Natural killer cell (primary cell): ENCODE results near the gene MAP4K4. TPM values are rescaled to one million over a fixed set of nuclear protein-coding genes. Genes with fewer than 3 reads are reported as not detected.

Experiments
- ATAC-seq, 3 donors: fragments of 150-1000 bp in 2 of 3; fragments of 200-7000 bp in 1 of 3; cut with Tn5 transposase; 1 replicate in 1 of 3; 2 replicates in 2 of 3; pipeline ENCODE4 v1.10.0; 2021; ENCODE audit warnings: mild to moderate bottlenecking in 2 of 3, moderate library complexity in 2 of 3
- DNase-seq, 2 donors: peaks; one replicate each; pipeline versions ENCODE4 v3.0.0 to v3.0.0-alpha.2; 2013 to 2021; ENCODE audit warnings: mixed read lengths in 1 of 2
- H3K27ac ChIP-seq: one replicate; pipeline ENCODE4 v1.5.1; 2013; ENCODE audit warnings: mild to moderate bottlenecking, low read length
- H3K27me3 ChIP-seq: one replicate; pipeline ENCODE4 v1.6.1; 2013; ENCODE audit warnings: low read length; ENCODE audit not compliant: control insufficient read depth, insufficient read depth
- H3K36me3 ChIP-seq: one replicate; pipeline ENCODE4 v1.6.1; 2013; ENCODE audit warnings: low read length; ENCODE audit not compliant: control insufficient read depth, insufficient read depth
- H3K4me1 ChIP-seq: one replicate; pipeline ENCODE4 v1.6.1; 2013; ENCODE audit warnings: low read length; ENCODE audit not compliant: control insufficient read depth, insufficient read depth
- H3K4me3 ChIP-seq: one replicate; pipeline ENCODE4 v1.5.1; 2013; ENCODE audit warnings: low read length
- H3K9me3 ChIP-seq: one replicate; pipeline ENCODE4 v1.6.1; 2013; ENCODE audit warnings: low read length; ENCODE audit not compliant: control insufficient read depth, insufficient read depth
- H3K27ac Mint-ChIP-seq, 2 donors: one replicate each; pipeline ENCODE4 v1.8.0; 2022; ENCODE audit warnings: mild to moderate bottlenecking in 2 of 2, mixed read lengths in 2 of 2, moderate library complexity in 1 of 2
- H3K27me3 Mint-ChIP-seq, 2 donors: one replicate each; pipeline ENCODE4 v1.8.0; 2022; ENCODE audit warnings: low read depth in 2 of 2, mixed read lengths in 2 of 2
- H3K36me3 Mint-ChIP-seq: one replicate; pipeline ENCODE4 v1.8.0; 2022; ENCODE audit warnings: mixed read lengths
- H3K4me1 Mint-ChIP-seq, 2 donors: one replicate each; pipeline ENCODE4 v1.8.0; 2022; ENCODE audit warnings: mixed read lengths in 2 of 2
- H3K4me3 Mint-ChIP-seq: one replicate; pipeline ENCODE4 v1.8.0; 2022; ENCODE audit warnings: mild to moderate bottlenecking, moderate library complexity, mixed read lengths
- H3K9me3 Mint-ChIP-seq, 2 donors: one replicate each; pipeline ENCODE4 v1.8.0; 2022; ENCODE audit warnings: mixed read lengths in 2 of 2
- CTCF ChIP-seq: fragments of 200-600 bp; IDR thresholded peaks from one replicate; pipeline ENCODE4 v1.8.0; 2022; ENCODE audit warnings: antibody characterized with exemption
- WGBS: methylation state at CpG from one replicate; pipeline ENCODE4 v1.1.7; 2013; ENCODE audit warnings: missing lambda C conversion rate; ENCODE audit not compliant: insufficient coverage; 5-methylcytosine and 5-hydroxymethylcytosine counted together
- intact Hi-C: fragments of 100-400 bp; cut with micrococcal nuclease; formaldehyde crosslinking; loops from one replicate; pipeline ENCODE4 v1.14.2; 2022
- total RNA-seq, 4 donors: library from RNA; stranded (reverse); fragments of 120-200 nt in 1 of 4; gene quantifications; one replicate each; pipeline versions ENCODE4 v1.2.3 to v1.2.4, GENCODE V29; 2013 to 2022

The MAP4K4 gene
- total RNA-seq, 3 donors from 2014 or later (not counting 1 experiment from before 2014, with no cell fraction given): 60.2 to 80.3 (median 66.5) TPM

- peaks cover 20% of the 10 kb centered on the region for H3K4me1 ChIP-seq
- H3K36me3 Mint-ChIP-seq: peaks cover 9% of the 10 kb centered on the region
- no peaks in the 10 kb centered on the region for H3K27me3 ChIP-seq
- intact Hi-C loops: loop anchor here (5.0 kb wide), 2 partner anchors 156 to 531 kb away; partner anchors contain the start of gene IL18R1
- no peak for TF ChIP-seq CTCF
- WGBS: 100% methylated on average over 1 of the region's 2 CpGs
- H3K36me3 ChIP-seq: peaks cover 37% of the 10 kb centered on the region
- no peak overlapping the region for H3K27ac Mint-ChIP-seq
- H3K4me3 ChIP-seq: no peak overlapping the region
- H3K4me3 Mint-ChIP-seq: no peak overlapping the region
- H3K27me3 Mint-ChIP-seq: no peaks in the 10 kb centered on the region
- DNase-seq: no peak
- H3K9me3 ChIP-seq: no peaks in the 10 kb centered on the region
- peaks cover 54 to 60% of the 10 kb centered on the region in 2 donors for H3K4me1 Mint-ChIP-seq
- no peaks in the 10 kb centered on the region for H3K9me3 Mint-ChIP-seq
- ATAC-seq: no peak
- H3K27ac ChIP-seq: no peak overlapping the region
Measured at GRCh38 chr2:101826716-101827115, 129.2 kb downstream of the MAP4K4 start.

GRCh38 chr2:101827246-101827645, 129.7 kb downstream of the MAP4K4 start:
- Histone ChIP-seq H3K27ac (no peak overlapping the region), H3K36me3 (peaks cover 42% of the 10 kb centered on the region), H3K4me3 (no peak overlapping the region), H3K9me3 (no peaks in the 10 kb centered on the region), H3K4me1 (peaks cover 20% of the 10 kb centered on the region), H3K27me3 (no peaks in the 10 kb centered on the region)
- DNase-seq (no peak), ATAC-seq (no peak)
- Mint-ChIP-seq H3K4me1 (peaks cover 54 to 60% of the 10 kb centered on the region in 2 donors), H3K27ac (no peak overlapping the region), H3K27me3 (no peaks in the 10 kb centered on the region), H3K36me3 (peaks cover 9% of the 10 kb centered on the region), H3K9me3 (no peaks in the 10 kb centered on the region), H3K4me3 (no peak overlapping the region)
- TF ChIP-seq CTCF: no peak
- 95% methylated on average over 2 of the region's 2 CpGs for WGBS
- intact Hi-C loops: loop anchor here (5.0 kb wide), 2 partner anchors 155 to 530 kb away; partner anchors contain the start of gene IL18R1

GRCh38 chr2:101828257-101828656, 130.8 kb downstream of the MAP4K4 start:
- 47% methylated on average over 2 of the region's 5 CpGs for WGBS
- Histone ChIP-seq H3K36me3 (peaks cover 47% of the 10 kb centered on the region), H3K27ac (no peak overlapping the region), H3K27me3 (no peaks in the 10 kb centered on the region), H3K4me3 (no peak overlapping the region), H3K4me1 (peaks cover 18% of the 10 kb centered on the region), H3K9me3 (no peaks in the 10 kb centered on the region)
- intact Hi-C loops: loop anchor here (5.0 kb wide), 2 partner anchors 154 to 529 kb away; partner anchors contain the start of gene IL18R1
- no peak for TF ChIP-seq CTCF
- DNase-seq (peak in 1 of 2 donors; percentile 70), ATAC-seq (peak; percentile 81 to 85 (median 83))
- Mint-ChIP-seq H3K9me3 (no peaks in the 10 kb centered on the region), H3K4me3 (no peak overlapping the region), H3K27ac (peak overlapping the region in 1 of 2 donors; percentile 1), H3K36me3 (peaks cover 9% of the 10 kb centered on the region), H3K4me1 (peaks cover 46 to 52% of the 10 kb centered on the region in 2 donors), H3K27me3 (no peaks in the 10 kb centered on the region)
